ENCODE results near the gene CFI. TPM values are rescaled to one million over a fixed set of nuclear protein-coding genes. Genes with fewer than 3 reads are reported as not detected.

CFI gene
- total and polyA plus RNA-seq, 2 of the 4 experiments (the other 2 are of a cell fraction), result 0.12 to 0.18 TPM

DNA sequence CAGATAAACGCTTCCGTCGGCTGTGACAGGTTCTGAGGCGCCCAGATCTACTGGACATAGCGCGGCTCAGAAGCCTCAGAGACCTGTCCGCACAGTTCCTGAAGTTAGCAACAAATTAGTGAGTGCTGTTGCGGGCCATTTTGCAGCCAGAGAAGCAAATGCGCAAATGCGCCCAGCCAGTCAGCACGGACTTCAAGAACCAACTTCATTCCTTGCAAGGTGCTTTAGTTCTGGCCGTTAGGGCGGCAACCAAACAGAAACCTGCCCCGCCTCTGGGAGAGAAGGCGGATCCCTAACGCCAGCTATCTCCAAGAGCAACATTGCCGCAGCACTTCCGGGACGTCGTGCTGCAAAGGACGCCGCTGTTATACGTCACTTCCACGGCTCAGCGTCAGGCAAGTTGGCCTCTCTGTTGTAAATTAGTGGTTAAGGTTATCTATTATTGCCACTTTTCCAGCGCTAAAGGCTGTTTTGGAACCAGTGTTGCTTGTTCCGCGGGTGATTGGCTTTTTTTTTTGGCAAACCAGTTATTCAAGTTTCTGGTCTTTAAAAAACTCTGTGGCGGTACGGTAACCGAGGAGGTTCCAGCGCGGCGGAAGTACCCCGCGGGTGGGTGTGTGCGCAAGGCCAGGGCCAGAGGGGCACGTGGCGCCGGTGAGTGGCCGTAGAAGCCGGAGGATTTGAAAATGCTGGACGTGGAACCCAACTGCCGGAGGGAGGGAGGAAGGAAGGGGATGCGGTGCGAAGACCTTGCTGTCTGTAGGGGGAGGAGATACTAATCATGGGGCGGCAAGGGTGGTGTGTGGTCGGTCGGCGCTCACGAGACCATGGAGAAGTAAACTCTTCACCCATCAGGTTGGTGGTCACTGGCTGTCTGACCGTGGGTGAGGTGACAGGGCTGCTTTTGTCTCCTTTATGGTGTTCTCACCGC lies 13.6 kb upstream of the CFI start, which contains the start of gene GAR1 (continued):
- TF ChIP-seq SMC3 (IDR thresholded peaks at IDR 0.05; ENCODE audit: low read depth, low read length) (no peak), CHD1 (IDR thresholded peaks at IDR 0.05; ENCODE audit: low read depth, low read length) (no peak), MXI1 (IDR thresholded peaks at IDR 0.05; ENCODE audit: borderline replicate concordance, low read depth, low read length) (peak; percentile 99), NFE2L2 (IDR thresholded peaks at IDR 0.05; ENCODE audit: low read depth, low read length) (no peak)

DNA sequence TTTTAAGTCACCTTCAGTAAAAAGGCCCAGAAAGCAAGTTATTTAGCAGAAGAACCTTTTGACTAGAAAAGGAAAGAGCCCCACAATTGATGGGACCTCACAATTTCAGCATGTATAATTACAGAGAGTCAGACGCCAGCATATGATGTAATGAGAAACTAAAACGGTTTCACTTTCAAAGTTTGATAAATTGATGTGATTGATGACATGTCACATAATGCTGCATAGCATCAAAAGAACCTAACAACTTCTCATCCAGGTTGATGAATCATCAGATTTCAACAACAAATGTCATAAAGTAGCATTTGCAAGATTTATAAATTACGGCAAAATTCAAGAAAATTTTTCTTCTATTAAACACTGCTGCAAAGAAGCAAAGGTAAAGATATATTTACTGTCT lies 9.9 kb upstream of the CFI start:
- WGBS, 2 experiments (ENCODE audit: extremely low coverage in 2 of 2, insufficient read length in 1 of 2), result no CpG with 5 or more reads among the region's 3 CpGs

More for the DNA sequence above, 9.9 kb upstream of the CFI start:
- Histone ChIP-seq H4K8ac (ENCODE audit: low read depth in 2 of 2, low read length in 2 of 2) (no peak overlapping the region), H2BK20ac (ENCODE audit: low read depth, low read length) (no peak overlapping the region), H3K4me1 (ENCODE audit: control insufficient read depth, insufficient read depth, low read length) (no peaks in the 10 kb centered on the region), H3K9me1 (ENCODE audit: insufficient read depth, low read length) (no peaks in the 10 kb centered on the region), H3K56ac (ENCODE audit: extremely low read depth, insufficient read depth, low read length) (no peak overlapping the region), H3K23ac (ENCODE audit: low read depth, low read length) (no peak overlapping the region), H3K18ac (ENCODE audit: low read depth, low read length) (no peak overlapping the region), H2AK5ac (ENCODE audit: low read depth, low read length) (no peak overlapping the region), H3K27me3 (ENCODE audit: control insufficient read depth, insufficient read depth, low read length) (no peaks in the 10 kb centered on the region), H4K91ac (ENCODE audit: insufficient read depth, low read depth, low read length) (no peak overlapping the region), H3K4me3 (ENCODE audit: insufficient read depth, low read depth, low read length) (no peak overlapping the region), H2BK15ac (ENCODE audit: low read depth, low read length) (no peak overlapping the region), H2AFZ (replicated peaks; ENCODE audit: low read length, poor library complexity) (no peak overlapping the region), H2BK5ac (ENCODE audit: low read depth, low read length, poor library complexity, severe bottlenecking) (no peak overlapping the region), H2AK9ac (replicated peaks; ENCODE audit: low read depth, low read length, poor library complexity) (no peak overlapping the region), H3K36me3 (ENCODE audit: control insufficient read depth, insufficient read depth, low read length) (no peaks in the 10 kb centered on the region), H3K14ac (replicated peaks; ENCODE audit: low read depth, low read length) (no peak overlapping the region), H3K79me1 (ENCODE audit: low read depth in 1 of 2, low read length in 2 of 2) (peaks cover 9 to 13% of the 10 kb centered on the region in 2 experiments; a peak in 3 of 4 replicates), H3K27ac (ENCODE audit: insufficient read depth, low read length) (no peak overlapping the region), H4K20me1 (ENCODE audit: insufficient read depth, low read length) (no peaks in the 10 kb centered on the region), H2BK120ac (ENCODE audit: low read depth, low read length) (no peak overlapping the region), H3K4me2 (ENCODE audit: low read depth, low read length) (no peak overlapping the region), H4K5ac (ENCODE audit: low read depth, low read length) (no peak overlapping the region), H3K9ac (ENCODE audit: low read depth, low read length) (no peak overlapping the region), H3K4ac (ENCODE audit: low read depth, low read length) (no peak overlapping the region), H3K9me3 (ENCODE audit: control insufficient read depth, insufficient read depth, low read length) (no peaks in the 10 kb centered on the region)
- TF ChIP-seq, protein P1, sequence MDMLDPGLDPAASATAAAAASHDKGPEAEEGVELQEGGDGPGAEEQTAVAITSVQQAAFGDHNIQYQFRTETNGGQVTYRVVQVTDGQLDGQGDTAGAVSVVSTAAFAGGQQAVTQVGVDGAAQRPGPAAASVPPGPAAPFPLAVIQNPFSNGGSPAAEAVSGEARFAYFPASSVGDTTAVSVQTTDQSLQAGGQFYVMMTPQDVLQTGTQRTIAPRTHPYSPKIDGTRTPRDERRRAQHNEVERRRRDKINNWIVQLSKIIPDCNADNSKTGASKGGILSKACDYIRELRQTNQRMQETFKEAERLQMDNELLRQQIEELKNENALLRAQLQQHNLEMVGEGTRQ (IDR thresholded peaks at IDR 0.05; ENCODE audit: low read depth, low read length), result no peak
- TF ChIP-seq MAFK (IDR thresholded peaks at IDR 0.05; ENCODE audit: low read depth, low read length), result no peak
- TF ChIP-seq, protein P2, sequence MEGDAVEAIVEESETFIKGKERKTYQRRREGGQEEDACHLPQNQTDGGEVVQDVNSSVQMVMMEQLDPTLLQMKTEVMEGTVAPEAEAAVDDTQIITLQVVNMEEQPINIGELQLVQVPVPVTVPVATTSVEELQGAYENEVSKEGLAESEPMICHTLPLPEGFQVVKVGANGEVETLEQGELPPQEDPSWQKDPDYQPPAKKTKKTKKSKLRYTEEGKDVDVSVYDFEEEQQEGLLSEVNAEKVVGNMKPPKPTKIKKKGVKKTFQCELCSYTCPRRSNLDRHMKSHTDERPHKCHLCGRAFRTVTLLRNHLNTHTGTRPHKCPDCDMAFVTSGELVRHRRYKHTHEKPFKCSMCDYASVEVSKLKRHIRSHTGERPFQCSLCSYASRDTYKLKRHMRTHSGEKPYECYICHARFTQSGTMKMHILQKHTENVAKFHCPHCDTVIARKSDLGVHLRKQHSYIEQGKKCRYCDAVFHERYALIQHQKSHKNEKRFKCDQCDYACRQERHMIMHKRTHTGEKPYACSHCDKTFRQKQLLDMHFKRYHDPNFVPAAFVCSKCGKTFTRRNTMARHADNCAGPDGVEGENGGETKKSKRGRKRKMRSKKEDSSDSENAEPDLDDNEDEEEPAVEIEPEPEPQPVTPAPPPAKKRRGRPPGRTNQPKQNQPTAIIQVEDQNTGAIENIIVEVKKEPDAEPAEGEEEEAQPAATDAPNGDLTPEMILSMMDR (conservative IDR thresholded peaks at IDR 0.05; ENCODE audit: low read depth, low read length), result no peak
- TF ChIP-seq MAZ (IDR thresholded peaks at IDR 0.05; ENCODE audit: borderline replicate concordance, low read depth, low read length), result no peak
- no peak for TF ChIP-seq SMC3 (IDR thresholded peaks at IDR 0.05; ENCODE audit: low read depth, low read length)
- no peak for TF ChIP-seq CHD1 (IDR thresholded peaks at IDR 0.05; ENCODE audit: low read depth, low read length)
- TF ChIP-seq NFE2L2 (IDR thresholded peaks at IDR 0.05; ENCODE audit: low read depth, low read length), result no peak
- TF ChIP-seq RAD21 (IDR thresholded peaks at IDR 0.05; ENCODE audit: low read length), result no peak
- TF ChIP-seq RCOR1 (IDR thresholded peaks at IDR 0.05; ENCODE audit: insufficient replicate concordance, low read length), result no peak
- ChIA-PET POLR2A (ENCODE audit: unreplicated experiment) (no interaction called here), CTCF (no interaction called here)
- DNase-seq (no peak), ATAC-seq (ENCODE audit: low read depth) (no peak)
- dilution Hi-C loops (cut with HindIII; ENCODE audit: low sequenced_read_pairs, unreplicated experiment) (no loop called here), in situ Hi-C loops (cut with MboI; ENCODE audit: low sequenced_read_pairs) (loop anchor here (10.0 kb wide), 3 partner anchors 107 to 387 kb away; partner anchors contain the start of gene CASP6), intact Hi-C loops (cut with micrococcal nuclease) (no loop called here)
- BruUV-seq (replicated peaks), result no TSS peak
